Erythroblast (primary cell): Measurements from ENCODE around the gene KCTD11.
A peak's percentile ranks its signal among the peaks of the same experiment; 100 is the strongest.

Experiments
- GATA1 ChIP-seq: IDR thresholded peaks from 2 replicates; pipeline ENCODE4 v1.6.1; 2011; ENCODE audit warnings: low read depth, mild to moderate bottlenecking, control low read depth, low read length, moderate library complexity
- POLR2A ChIP-seq: IDR thresholded peaks from 2 replicates; pipeline ENCODE4 v1.6.1; 2011; ENCODE audit warnings: mild to moderate bottlenecking, low read length

- peak; percentile 88 for TF ChIP-seq POLR2A
- TF ChIP-seq GATA1 = no peak
Observed at GRCh38 chr17:7394452-7395191, 42.7 kb downstream of the KCTD11 start, which contains the start of gene PLSCR3.
